GM21786 (cell line): ENCODE results near the gene C4A.
"Not testable (repeated sequence)": the region's sequence is repeated elsewhere in the genome, so short reads cannot be mapped to it uniquely, and the experiment has no call there.

Experiments
- ATAC-seq: cut with Tn5 transposase; IDR thresholded peaks from one replicate; pipeline ENCODE4 v1.9.1; 2021; ENCODE audit not compliant: unreplicated experiment

The C4A gene

DNA sequence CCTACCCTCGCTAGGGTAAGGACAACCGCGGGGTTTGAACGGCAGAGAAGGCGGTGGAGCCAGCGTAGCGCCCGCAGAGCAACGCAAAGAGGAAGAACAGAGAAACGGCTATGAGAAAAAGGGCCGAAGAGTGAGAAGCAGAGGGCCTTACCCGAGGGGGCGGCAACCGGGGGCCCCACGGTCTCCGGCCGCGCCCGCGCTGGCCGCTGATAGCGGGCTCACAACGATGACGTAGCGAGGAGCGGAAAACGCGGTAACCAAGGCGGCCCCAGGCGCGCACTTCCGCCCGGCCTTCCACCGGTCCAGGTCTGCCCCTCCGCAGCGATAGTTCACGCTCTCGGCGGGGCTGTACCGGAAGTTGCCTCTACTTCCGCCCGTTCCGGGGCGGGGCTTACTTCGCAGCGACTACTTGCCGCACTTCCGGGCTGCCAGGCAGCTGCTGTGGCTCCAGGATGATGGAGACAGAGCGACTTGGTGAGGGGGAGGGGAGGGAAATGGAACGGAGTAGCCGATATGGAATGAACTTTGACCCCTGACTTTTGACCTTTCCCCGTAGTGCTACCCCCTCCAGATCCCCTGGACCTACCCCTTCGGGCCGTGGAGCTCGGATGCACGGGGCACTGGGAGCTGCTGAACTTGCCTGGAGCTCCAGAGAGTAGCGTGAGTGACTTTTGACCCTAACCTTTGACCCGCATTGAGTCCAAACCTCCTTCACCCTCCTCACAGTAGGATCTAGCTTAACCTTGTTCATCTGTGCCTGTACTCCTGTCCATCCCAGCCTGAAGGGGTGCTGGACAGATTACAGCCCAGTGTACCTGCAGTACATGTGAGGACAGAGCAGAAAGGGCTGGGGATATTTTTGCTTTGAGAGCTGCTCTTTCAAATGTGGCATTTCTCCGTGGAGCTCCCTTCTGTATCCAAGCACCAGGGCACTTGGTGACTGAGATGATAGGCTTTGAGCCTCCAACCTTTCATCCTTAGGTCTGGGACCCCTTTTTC is 22.8 kb upstream of the C4A start, which contains the start of the genes NELFE and SKIC2:
Gene NELFE, minus strand, starts transcription at position 231 of the 999 bp plus-strand sequence. CDS start 525 bp downstream, outside the sequence.
Gene SKIC2, plus strand, starts transcription at position 435 of the 999 bp plus-strand sequence. Its CDS starts 18 bp downstream, at position 453.
- peak; percentile 98 for ATAC-seq

DNA sequence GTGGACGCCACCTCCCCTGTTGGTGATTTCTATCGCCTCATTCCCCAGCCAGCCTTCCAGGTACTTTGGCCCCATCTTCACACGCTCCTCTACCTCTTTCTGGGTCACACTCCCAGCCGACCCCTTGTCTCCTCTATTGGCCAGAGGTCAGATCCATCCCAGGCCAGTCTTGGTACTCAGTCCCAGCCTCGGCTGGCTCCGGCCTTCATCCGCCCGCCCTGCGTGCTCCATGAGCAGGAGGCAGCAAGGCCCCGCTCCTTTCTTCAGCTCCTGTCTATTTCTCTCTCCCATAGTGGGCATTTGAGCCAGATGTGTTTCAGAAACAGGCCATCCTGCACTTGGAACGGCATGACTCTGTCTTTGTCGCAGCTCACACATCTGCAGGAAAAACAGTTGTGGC is 20.2 kb upstream of the C4A start:
- no peak for ATAC-seq

DNA sequence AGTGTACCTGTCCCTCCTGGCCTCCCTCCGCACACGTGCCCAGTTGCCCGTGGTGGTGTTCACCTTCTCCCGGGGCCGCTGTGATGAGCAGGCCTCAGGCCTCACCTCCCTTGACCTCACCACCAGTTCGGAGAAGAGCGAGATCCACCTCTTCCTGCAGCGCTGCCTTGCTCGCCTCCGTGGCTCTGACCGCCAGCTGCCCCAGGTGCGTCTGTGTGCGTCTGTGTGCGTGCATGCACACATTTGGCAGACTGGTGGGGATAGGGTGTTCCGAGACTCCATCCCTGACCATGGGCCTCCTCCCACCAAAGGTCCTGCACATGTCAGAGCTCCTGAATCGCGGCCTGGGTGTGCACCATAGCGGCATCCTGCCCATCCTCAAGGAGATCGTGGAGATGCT is 17.9 kb upstream of the C4A start:
- ATAC-seq: no peak

DNA sequence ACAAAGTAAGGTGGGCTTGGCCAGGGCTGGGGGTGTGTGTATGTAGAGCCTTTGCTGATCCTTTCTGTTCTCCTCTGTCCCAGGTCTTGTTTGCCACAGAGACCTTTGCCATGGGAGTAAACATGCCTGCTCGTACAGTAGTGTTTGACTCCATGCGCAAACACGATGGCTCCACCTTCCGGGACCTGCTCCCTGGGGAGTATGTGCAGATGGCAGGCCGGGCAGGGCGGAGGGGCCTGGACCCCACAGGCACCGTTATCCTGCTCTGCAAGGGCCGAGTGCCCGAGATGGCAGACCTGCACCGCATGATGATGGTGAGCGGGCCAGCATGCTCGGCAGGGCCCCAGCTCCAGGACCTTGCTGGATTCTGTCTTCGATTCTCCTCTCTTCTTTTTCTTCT is 16.2 kb upstream of the C4A start:
- no peak for ATAC-seq

DNA sequence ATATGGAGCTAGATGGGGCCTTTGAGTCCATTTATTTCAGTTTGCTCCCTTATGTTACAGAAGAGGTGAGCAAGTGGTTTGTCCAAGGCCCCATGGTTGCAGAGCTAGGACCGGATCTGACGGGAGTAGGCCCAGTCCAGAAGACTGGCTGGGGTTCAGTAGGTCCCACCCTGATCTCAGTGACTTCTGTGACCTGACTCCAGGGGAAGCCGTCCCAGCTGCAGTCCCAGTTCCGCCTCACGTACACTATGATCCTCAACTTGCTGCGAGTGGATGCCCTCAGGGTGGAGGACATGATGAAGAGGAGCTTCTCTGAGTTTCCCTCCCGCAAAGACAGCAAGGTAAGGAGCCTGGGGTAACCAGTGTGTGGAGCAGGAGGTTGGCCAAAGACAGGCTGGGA is 15.4 kb upstream of the C4A start:
- ATAC-seq: no peak

DNA sequence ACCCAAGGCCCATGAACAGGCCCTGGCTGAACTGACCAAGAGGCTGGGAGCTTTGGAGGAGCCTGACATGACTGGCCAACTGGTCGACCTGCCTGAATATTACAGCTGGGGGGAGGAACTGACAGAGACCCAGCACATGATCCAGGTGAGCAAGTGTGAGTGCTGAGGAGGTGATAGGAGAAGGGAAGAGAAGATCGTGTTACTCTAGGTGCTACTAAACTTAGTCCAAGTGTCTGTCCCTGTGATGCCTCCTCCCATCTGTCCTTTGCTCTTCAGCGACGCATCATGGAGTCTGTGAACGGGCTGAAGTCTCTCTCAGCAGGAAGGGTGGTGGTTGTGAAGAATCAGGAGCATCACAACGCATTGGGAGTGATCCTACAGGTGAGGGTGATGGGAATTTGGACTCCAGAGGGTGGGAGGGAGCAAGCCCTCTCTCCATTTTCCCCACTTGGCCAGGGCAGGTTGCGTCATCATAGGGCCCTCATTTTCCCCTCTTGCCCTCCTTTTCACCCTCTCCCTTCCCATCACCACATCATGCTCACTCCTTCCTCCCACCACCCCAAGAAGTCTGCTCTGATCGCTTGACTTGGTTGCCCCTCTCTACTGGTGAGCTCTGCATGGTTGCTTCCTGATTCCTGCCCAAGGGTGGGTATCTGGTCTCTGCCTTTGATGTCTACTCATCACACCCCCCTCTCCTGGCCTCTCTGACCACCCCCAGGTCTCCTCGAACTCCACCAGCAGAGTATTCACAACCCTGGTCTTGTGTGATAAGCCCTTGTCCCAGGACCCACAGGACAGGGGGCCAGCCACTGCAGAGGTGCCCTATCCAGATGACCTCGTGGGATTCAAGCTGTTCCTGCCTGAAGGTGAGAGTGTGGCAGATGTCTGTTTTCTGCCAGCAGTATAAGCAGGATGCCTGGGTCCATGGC is 14.6 kb upstream of the C4A start:
- ATAC-seq: no peak

DNA sequence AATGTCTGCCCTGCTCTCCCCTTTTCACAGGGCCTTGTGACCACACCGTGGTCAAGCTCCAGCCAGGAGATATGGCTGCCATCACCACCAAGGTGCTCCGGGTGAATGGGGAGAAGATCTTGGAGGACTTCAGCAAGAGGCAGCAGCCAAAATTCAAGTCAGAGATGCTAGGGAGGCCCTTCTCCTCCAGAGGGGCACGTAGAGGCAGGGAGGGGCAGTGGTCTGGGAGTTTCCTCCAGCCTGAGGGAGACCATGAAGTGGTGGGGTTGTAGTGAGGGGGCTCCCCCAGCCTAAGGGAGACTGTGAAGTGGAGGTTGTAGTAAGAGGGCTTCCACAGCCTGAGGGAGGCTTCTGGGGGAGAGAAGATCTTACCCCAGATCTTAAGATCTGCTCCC is 13.9 kb upstream of the C4A start:
- ATAC-seq: no peak

DNA sequence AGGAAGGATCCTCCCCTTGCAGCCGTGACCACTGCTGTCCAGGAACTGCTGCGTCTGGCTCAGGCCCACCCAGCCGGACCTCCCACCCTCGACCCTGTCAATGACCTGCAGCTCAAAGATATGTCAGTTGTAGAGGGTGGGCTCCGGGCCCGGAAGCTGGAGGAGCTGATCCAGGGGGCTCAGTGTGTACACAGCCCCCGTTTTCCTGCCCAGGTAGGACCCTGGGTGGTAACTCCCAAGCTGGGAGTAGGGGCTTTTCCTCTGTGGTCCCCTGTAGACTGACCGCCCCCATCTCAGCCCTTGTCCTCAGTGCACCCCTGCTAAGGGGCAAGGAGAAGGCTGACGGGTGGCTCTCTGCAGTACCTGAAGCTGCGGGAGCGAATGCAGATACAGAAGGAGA is 13.5 kb upstream of the C4A start:
- ATAC-seq: no peak

DNA sequence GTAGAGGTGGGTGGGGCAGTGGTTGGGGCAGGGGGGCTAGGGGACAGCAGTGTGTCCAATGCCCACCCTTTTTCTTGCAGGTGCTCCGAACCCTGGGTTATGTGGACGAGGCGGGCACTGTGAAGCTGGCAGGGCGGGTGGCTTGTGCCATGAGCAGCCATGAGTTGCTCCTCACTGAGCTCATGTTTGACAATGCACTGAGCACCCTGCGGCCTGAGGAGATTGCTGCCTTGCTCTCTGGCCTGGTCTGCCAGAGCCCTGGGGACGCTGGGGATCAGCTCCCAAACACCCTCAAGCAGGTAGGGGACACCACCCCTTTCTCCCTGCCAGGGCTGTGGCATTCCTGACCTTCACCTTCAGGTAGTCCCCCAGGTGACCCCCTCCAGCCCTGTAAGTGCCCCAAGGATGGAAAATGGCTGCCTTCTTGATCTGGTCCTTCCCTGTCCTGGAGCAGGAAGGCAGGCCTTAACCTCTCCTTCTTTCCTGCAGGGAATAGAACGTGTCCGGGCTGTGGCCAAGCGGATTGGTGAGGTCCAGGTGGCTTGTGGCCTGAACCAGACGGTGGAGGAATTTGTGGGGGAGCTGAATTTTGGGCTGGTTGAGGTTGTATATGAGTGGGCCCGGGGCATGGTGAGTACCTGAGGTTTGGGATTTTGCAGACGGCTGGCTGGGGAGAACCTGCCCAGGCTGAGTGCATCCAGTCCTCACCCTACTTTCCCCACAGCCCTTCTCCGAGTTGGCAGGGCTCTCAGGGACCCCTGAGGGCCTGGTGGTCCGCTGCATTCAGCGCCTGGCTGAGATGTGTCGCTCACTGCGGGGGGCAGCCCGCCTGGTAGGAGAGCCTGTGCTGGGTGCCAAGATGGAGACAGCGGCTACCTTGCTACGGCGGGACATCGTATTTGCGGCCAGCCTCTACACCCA is 12.8 kb upstream of the C4A start:
- ATAC-seq: no peak

DNA sequence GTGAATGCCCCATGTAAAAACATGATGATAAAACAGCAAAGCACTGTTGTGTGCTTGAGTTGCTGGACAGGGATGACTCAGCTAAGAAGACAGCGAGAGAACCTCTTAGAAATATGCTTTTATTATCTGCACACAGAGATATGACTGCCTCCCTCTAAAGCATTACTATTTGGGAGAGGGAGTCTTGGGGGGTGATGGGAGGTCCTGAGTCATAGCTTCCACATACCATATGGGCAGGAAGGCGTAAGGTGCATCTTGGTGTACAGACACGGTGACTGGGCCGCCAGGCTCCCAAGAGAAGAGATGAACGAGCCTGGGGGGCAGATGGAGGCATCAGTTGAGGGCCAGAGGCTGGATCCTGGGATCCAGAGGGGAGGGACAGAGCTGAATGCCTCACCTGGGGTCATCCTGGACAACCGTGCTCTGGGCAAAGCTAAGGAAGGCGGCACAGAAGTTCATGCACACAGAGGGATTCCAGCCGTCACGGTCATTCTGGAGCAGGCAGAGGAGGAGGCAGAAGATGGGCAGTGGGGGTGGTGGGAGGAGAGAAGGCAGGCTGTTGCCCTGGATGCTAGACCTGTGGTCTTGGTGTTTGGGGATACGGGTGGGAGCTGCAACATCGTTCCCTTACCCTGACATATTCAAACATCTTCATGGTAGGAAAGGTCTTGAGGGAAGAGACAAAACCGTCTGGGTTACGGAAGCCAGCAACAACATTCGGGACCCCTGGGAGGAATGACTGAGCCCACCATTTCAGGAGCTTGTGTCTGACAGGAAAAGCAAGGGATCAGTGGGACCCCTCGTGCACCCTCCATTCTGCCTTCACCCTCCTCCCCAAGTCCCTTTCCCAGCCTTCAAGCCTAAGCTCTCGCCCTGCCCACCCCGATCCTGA is 11.9 kb upstream of the C4A start:
- ATAC-seq: no peak

DNA sequence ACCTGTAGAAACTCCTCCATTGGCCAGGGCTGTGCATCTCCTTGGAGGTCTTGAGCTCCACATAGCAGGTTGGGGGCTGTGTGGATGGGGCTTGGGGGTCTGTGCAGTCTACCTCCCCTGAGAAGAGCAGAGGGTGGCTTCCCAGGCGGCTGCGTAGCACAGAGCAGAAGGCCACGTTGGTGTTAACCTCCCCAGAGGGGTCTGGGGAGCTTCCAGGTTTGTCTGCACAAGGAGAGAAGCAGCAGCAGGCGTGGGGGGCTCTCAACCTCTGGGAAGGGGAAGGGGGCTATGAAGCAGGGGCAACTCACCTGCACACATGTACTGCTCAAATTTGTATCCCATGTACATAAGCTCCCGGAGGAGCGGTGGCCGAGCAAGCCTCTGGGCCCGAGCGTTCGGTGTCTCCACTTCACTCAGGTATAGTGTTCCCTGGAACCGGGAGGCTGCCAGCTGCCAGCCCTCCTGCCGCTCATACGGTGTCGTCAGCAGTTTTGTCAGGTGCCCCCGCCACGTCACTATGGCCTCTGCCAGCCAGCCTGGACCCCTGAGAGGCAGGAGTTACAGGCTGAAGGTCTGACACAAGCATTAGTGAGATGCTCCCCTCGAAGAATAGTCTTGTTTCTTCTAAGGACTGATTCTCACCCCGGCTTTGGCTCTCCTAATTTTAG is 11.1 kb upstream of the C4A start:
- ATAC-seq: no peak

DNA sequence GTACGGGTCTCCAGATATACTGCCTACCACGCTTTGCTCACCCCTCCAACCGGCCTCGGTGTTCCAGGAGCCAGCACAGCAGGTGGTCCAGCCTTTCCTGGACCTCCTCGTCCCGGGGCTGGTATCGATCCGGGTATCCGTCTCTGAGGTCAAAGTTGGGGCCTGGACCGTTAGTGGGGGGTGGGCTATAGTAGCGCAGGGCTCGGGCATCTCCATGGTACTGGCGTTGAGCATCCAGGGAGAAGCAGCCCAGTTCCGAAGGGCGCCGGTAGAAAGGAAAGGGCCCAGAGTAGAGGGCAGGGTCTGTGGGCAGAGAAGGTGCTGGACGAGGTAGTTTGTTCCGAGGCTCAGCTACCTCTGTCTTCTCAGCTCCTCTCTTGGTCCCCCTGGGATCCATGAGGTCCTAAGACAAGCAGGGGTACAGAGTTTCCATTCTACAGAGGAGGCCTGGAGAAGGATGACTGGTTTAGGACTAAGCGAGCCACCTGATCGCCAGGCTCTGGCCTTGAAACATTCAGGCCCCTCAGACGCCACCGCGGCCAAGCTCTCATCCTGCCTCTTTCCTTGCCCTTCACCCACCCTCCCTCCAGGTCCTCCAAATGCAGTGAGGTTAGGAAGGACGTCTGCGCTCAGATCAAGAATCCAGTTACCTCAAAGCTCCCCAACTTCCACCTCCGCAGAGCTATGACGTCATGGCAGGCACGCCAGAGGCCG is 10.4 kb upstream of the C4A start:
- peak; percentile 3 for ATAC-seq

DNA sequence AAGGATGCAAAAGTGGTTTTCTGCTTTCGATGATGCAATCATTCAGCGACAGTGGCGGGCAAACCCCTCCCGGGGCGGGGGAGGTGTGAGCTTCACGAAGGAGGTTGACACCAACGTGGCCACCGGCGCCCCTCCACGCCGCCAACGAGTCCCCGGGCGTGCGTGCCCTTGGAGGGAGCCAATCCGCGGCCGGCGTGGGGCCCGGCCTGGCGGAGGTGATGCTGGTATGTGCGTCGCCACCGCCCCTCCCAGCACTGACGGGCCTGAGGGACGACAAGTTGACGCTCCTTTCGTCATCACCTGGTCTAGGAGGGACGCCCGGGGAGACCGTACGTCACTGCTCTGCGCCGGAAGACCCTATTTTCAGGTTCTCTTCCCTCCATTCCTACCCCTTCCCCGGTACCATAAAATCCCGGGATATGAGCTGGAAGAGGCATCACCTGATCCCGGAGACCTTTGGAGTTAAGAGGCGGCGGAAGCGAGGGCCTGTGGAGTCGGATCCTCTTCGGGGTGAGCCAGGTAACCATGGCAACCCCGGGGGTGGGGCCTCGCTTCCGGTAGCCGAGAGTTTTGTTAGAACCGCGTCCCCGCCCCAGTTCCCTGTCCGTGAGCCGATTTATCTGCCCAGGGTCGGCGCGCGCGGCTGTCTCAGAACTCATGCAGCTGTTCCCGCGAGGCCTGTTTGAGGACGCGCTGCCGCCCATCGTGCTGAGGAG is 9.7 kb upstream of the C4A start, which contains the start of gene DXO:
Gene DXO, minus strand, starts transcription at position 146 of the 716 bp plus-strand sequence. CDS start 463 bp downstream, outside the sequence.
- peak; percentile 86 for ATAC-seq

DNA sequence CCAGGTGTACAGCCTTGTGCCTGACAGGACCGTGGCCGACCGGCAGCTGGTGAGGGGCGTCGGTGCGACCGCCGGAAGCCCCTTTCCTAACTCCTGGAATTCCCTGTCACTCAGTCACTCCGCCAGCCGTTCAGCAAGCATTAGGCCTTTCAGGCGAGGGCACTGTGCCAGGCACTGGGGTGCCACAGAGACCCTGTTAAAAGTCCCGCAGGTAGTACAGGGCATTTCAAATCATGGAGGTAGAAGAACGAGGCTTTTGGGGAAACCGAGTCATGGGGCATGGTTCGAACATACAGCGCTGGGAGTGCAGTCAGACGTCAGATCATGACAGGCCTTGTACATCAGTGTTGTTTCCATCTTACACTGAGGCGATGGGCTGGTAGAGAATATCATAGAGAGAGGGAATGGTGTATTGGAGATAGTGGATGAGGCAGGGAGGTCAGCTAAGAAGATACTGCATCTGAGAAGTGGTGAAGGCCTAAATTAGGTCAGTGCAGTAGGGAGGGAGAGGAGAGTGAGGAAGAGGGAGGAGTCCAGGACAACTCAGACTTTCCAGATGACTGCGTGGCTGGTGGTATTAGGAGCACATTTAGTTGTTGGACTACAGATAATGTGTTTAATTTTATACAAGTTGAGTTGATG is 9.0 kb upstream of the C4A start:
- ATAC-seq: no peak

DNA sequence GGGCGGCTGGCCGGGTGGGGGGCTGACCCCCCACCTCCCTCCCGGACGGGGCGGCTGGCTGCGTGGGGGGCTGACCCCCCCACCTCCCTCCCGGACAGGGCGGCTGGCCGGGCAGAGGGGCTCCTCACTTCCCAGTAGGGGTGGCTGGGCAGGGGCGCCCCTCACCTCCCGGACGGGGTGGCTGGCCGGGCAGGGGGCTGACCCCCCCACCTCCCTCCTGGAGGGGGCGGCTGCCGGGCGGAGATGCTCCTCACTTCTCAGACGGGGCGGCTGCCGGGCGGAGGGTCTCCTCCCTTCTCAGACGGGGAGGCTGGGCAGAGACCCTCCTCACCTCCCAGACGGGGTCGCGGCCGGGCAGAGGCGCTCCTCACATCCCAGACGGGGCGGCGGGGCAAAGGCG is 5.8 kb upstream of the C4A start:
- not testable (repeated sequence) for ATAC-seq

DNA sequence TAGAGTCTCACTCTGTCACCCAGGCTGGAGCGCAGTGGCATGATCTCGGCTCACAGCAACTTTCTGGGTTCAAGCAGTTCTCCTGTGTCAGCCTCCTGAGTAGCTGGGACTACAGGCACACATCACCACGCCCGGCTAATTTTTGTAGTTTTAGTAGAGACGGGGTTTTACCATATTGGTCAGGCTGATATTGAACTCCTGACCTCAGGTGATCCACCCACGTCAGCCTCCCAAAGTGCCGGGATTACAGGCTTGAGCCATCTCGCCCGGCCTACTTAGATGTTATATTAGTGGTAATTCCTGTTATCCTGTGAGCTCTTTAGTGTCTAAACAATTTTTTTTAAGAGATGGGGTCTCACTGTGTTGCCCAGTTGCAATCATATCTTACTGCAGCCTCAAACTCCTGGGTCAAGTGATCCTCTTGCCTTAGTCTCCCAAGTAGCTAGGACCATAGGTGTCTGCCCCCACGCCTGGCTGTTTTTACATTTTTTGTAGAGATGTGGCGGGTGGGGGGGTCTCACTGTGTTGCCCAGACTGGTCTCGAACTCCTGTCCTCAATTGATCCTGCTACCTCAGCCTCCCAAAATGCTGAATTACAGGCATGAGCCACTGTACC is 3.9 kb upstream of the C4A start:
- ATAC-seq: no peak

DNA sequence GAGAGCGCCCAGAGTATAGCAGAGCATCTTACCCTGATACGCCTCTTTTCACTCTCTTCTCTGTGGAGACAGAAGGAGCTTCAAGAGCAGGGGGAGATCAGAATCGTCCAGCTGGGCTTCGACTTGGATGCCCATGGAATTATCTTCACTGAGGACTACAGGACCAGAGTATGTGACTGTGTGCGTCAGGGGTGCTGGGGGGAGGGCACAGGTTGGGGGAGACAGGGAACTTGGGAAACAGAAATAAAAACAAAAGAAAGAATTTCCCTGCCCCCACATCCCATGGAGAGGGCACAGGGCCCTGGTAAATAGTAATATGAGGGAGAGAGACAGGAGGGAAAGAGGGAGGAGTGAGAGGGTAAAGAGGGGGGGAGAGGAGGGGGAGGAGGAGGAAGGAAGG is 3.0 kb upstream of the C4A start:
- ATAC-seq: no peak
